NB4 (cell line): ENCODE measurements around the gene GNG7.

Source experiments
- CTCF ChIP-seq: IDR thresholded peaks from one replicate; pipeline ENCODE4 v1.5.1; 2012; ENCODE audit warnings: low read depth, low read length
- MAX ChIP-seq: IDR thresholded peaks from 2 replicates; pipeline ENCODE4 v1.6.1; 2011; ENCODE audit warnings: low read depth, low read length
- POLR2A ChIP-seq: IDR thresholded peaks from 2 replicates; pipeline ENCODE4 v1.6.1; 2011; ENCODE audit warnings: mild to moderate bottlenecking; ENCODE audit not compliant: insufficient read length; ENCODE audit errors: extremely low read depth

GRCh38 chr19:2701361-2702169 lies 929 bp downstream of the GNG7 start:
- TF ChIP-seq CTCF (no peak), POLR2A (no peak), MAX (no peak)
